Jurkat, Clone E6-1 (cell line): ENCODE measurements around the gene IGLL1. TPM values are rescaled to one million over a fixed set of nuclear protein-coding genes. Genes with fewer than 3 reads are reported as not detected.
"Not testable (repeated sequence)": the region's sequence is repeated elsewhere in the genome, so short reads cannot be mapped to it uniquely, and the experiment has no call there.

Source experiments
- DNase-seq: peaks from one replicate; pipeline ENCODE4 v3.0.0-alpha.2; 2011; ENCODE audit warnings: low read depth, low spot score
- H3K4me3 ChIP-seq: 2 replicates; pipeline ENCODE4 v1.5.1; 2011; ENCODE audit warnings: mild to moderate bottlenecking, low read length, control low read depth, moderate library complexity
- polyA plus RNA-seq: library from polyadenylated mRNA; unstranded; fragments of >200 nt; gene quantifications from one replicate; pipeline ENCODE4 v1.2.1, GENCODE V29; 2012; ENCODE audit warnings: missing spikeins; ENCODE audit not compliant: insufficient read length, insufficient read depth

The IGLL1 gene
- polyA plus RNA-seq, result 13.2 TPM

- DNase-seq, result peak; percentile 66
- peak within 1 kb of the TSS; percentile 42 for H3K4me3 ChIP-seq
These were observed at the start of gene IGLL1 for GRCh38 chr22:23579870-23580575. IGLL1 (minus strand) TSS chr22:23580290; CDS start chr22:23580190, 100 bp downstream.

DNA sequence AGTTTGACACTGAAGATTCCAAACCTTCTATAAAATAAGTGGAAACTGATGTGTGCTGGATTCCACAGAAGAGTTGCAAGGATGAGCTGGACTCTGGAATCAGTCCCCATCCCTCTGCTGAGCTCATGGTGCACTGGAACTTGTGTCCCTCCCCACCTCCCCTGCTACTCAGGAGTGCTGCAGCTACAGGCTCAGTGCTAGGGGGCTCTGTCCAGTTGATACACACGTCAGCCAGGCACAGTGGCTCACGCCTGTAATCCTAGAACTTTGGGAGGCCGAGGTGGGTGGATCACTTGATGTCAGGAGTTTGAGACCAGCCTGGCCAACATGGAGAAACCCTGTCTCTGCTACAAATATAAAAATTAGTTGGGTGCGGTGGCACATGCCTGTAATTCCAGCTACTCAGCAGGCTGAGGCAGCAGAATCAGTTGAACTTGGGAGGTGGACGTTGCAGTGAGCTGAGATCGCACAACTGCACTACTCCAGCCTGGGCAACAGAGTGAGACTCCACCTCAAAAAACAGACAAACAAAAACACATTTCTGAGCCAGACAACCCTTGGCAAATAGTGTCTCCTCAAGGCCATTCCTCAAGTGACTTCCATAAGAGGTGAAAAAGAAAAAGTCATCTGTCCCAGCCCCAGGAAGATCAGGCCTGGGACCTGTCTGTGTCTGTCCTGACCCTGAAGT, 48.1 kb upstream of the IGLL1 start:
- DNase-seq, H3K4me3 ChIP-seq: not testable (repeated sequence)

- H3K4me3 ChIP-seq, result not testable (repeated sequence)
- DNase-seq, result peak; percentile 40
These were observed 47.4 kb upstream of the IGLL1 start for GRCh38 chr22:23627401-23628055.

GRCh38 chr22:23626286-23626975, 46.3 kb upstream of the IGLL1 start:
- H3K4me3 ChIP-seq, result no peak overlapping the region
- no peak for DNase-seq

GRCh38 chr22:23622634-23623033, 42.5 kb upstream of the IGLL1 start:
- no peak overlapping the region for H3K4me3 ChIP-seq
- DNase-seq, result no peak

- H3K4me3 ChIP-seq, DNase-seq: not testable (repeated sequence)
These were observed 41.8 kb upstream of the IGLL1 start for GRCh38 chr22:23621916-23622315.

DNA sequence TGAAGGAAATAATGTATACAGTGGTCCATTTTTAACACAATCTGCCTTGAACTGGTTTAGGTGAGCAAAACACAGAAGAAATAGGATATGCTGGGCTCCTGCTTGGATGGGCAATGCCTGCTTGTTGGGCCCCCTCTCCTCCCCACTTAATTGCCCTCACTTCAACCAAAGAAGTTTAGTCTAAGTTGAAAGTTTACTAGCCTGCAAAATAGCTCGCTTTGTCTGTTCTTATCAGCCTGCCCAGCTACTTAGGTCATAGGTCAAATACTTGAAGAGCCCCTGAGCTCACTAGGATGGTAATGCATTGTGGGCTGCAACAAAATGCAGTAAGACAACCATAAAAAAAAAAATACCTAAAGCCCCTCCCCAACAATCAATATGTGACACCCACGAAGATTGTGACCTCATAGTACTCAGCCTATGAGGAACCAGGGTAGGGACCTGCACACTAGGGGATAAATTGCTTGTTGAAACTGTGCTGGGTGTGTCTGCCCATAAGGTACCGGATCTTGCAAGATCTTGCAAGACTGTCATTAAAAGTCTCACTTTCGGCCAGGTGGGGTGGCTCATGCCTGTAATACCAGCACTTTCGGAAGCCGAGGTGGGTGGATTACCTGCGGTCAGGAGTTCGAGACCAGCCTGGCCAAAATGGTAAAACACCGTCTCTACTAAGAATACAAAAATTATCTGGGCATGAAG, 41.1 kb upstream of the IGLL1 start:
- DNase-seq, result no peak
- H3K4me3 ChIP-seq, result no peak overlapping the region

DNA sequence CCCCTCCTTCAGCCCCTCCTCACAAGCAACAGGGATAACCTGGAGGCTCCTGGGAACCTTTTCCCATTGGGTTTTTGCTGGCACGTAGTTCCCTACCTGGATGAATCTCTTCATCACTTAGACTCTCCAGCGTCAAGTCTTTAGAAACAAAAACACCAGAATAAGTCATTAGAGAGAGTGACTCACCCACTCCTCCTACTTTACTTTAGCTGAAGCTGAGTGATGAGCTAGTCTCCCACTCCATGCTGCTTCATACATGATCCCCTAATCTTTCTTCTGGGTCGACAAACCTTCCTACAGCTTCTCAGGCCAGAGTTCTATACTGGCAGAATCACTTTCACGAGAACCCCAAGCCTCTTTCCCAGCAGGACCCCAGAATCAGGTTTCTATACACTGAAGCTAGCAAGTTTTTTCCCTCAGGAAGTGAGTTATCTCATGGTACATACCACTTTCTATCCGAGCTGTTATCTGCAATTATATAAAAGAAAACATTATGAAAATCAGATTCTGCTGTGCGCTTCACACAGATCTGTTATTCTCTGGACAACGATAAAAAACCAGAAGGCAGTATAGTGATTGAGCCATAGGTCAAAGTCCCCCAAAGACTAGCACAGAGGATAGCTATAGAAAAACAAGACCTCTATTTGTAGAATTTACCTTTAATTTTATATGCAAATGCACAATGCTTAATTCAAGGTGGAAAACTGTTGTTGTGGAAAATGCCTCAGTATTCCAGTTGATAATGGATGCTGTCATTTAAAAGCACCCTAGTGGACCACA, 33.3 kb upstream of the IGLL1 start:
- DNase-seq, result no peak
- H3K4me3 ChIP-seq, result no peak overlapping the region

GRCh38 chr22:23609983-23610781, 30.1 kb upstream of the IGLL1 start:
- no peak overlapping the region for H3K4me3 ChIP-seq
- no peak for DNase-seq

DNA sequence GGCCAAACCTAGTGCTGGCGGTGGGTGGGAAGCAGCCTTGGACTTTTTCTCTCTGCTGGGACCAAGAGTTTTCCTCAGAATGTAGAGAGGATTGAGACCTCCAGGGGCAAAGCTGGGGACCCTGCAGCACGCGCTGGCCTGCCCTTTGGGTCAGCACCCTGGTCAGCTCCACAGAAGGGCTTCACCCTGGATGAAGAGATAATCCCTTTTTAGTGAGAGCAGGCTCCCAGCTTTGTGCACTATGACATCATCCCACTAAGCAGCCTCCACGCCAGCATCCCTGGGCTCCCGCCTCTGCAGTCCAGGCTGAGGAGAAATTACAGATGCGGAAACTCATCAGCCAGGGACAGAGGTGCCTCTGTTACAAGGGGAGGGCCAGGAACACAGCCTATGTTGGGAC, 28.5 kb upstream of the IGLL1 start:
- H3K4me3 ChIP-seq, result no peak overlapping the region

GRCh38 chr22:23606204-23607131, 26.4 kb upstream of the IGLL1 start:
- H3K4me3 ChIP-seq, result no peak overlapping the region
- no peak for DNase-seq

More for the DNA sequence above, 28.5 kb upstream of the IGLL1 start:
- DNase-seq, result no peak

- H3K4me3 ChIP-seq, result no peak overlapping the region
- no peak for DNase-seq
These were observed 25.0 kb upstream of the IGLL1 start for GRCh38 chr22:23604939-23605712.

- no peak for DNase-seq
These were observed 23.2 kb upstream of the IGLL1 start for GRCh38 chr22:23603266-23603665.

GRCh38 chr22:23598805-23599518, 18.9 kb upstream of the IGLL1 start:
- no peak for DNase-seq
- H3K4me3 ChIP-seq, result no peak overlapping the region

More at GRCh38 chr22:23603266-23603665, 23.2 kb upstream of the IGLL1 start:
- no peak overlapping the region for H3K4me3 ChIP-seq
